MCF 10A (cell line): ENCODE results near the gene ADAMTS16. TPM values are rescaled to one million over a fixed set of nuclear protein-coding genes. Genes with fewer than 3 reads are reported as not detected.
A peak's percentile ranks its signal among the peaks of the same experiment; 100 is the strongest.

Source experiments
- BruUV-seq: library from RNA; stranded (reverse); fragments of 400-500 nt; replicated peaks from 2 replicates; lab custom pipeline; 2021; lab: Mats Ljungman, UMichigan
- CTCF ChIA-PET: fragments of 300-600 bp; sonication (Branson Sonifier 250); formaldehyde crosslinking; extraction: SDS; loops from one replicate; lab custom pipeline; 2021; ENCODE audit warnings: antibody characterized with exemption, inconsistent platforms; lab: Yijun Ruan, JAX
- POLR2A ChIA-PET: fragments of 300-600, 350-650 bp; sonication (Branson Sonifier 250); formaldehyde crosslinking; extraction: SDS; loops from one replicate; lab custom pipeline; 2020; ENCODE audit warnings: antibody characterized with exemption, inconsistent platforms; lab: Yijun Ruan, JAX
- DNase-seq: peaks from one replicate; pipeline ENCODE4 v3.0.0-alpha.2; 2018; ENCODE audit not compliant: unreplicated experiment
- H3K27ac Mint-ChIP-seq: one replicate; pipeline ENCODE4 v1.8.0; 2022; ENCODE audit warnings: mild to moderate bottlenecking, low read depth, mixed read lengths; ENCODE audit not compliant: unreplicated experiment
- H3K27me3 Mint-ChIP-seq: one replicate; pipeline ENCODE4 v1.8.0; 2022; ENCODE audit warnings: mixed read lengths; ENCODE audit not compliant: insufficient read depth, unreplicated experiment
- H3K36me3 Mint-ChIP-seq: one replicate; pipeline ENCODE4 v1.8.0; 2022; ENCODE audit warnings: mild to moderate bottlenecking, moderate library complexity, mixed read lengths; ENCODE audit not compliant: insufficient read depth, unreplicated experiment
- H3K4me1 Mint-ChIP-seq: one replicate; pipeline ENCODE4 v1.8.0; 2022; ENCODE audit warnings: mixed read lengths; ENCODE audit not compliant: insufficient read depth, unreplicated experiment
- H3K4me3 Mint-ChIP-seq: one replicate; pipeline ENCODE4 v1.8.0; 2022; ENCODE audit warnings: mild to moderate bottlenecking, moderate library complexity, mixed read lengths; ENCODE audit not compliant: unreplicated experiment
- H3K9me3 Mint-ChIP-seq: one replicate; pipeline ENCODE4 v1.8.0; 2022; ENCODE audit warnings: mixed read lengths; ENCODE audit not compliant: unreplicated experiment
- intact Hi-C: fragments of 100-400 bp; cut with micrococcal nuclease; formaldehyde crosslinking; loops from 2 replicates; pipeline ENCODE4 v1.14.1; 2022
- total RNA-seq: library from RNA; stranded (reverse); gene quantifications from 2 replicates; pipeline ENCODE4 v1.2.3, GENCODE V29; 2022
- TF ChIP-seq, protein P1 (sequence below): fragments of 200-600 bp; IDR thresholded peaks from one replicate; pipeline ENCODE4 v1.8.0; 2022; ENCODE audit warnings: antibody characterized with exemption, mild to moderate bottlenecking; ENCODE audit not compliant: unreplicated experiment

The ADAMTS16 gene
- total RNA-seq, 1 experiment from 2014 or later, result not detected

DNA sequence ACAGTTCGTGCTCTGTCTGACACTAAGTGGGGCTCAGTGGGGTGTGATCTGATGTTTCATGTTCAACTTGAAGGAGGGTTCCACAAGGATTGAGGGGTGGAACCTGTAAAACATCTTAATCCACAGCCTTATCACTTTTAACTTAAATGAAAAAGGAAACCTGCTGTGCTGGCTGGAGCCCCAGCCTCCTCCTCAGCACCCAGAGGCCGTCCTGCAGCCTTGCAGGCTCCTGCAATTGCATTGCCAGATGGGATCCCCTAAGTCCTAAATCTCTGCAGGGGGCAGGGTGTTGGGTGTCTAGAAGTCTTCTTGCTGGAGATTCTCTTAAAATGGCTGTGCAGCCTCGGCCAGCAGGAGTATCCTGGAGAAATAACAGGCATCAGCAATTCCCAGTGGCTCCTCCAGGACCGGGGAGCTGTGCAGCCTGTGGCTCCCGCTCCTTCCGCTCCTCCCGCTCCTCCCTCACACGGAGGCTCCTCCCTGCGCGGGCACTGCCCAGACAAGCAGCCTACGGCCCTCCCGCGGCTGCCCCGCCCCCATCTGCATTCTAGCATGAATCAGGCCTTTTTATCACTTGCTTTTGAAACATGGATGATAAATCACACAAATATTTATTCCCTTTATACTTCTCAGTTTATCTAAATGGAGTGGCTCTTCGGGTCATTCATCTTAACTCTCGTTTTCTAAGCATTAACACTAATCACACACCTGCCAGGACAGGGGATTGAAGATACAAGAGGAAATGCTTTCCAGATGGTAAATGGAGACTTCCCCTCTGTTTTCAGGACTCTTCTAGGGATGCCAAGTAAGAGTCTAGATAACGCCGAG lies 131.0 kb downstream of the ADAMTS16 start:
- POLR2A ChIA-PET, result no interaction called here
- BruUV-seq, result no TSS peak
- Mint-ChIP-seq H3K27me3 (no peaks in the 10 kb centered on the region), H3K36me3 (no peaks in the 10 kb centered on the region), H3K4me1 (peaks cover 10% of the 10 kb centered on the region), H3K9me3 (no peaks in the 10 kb centered on the region), H3K4me3 (peak overlapping the region; percentile 36), H3K27ac (no peak overlapping the region)
- TF ChIP-seq, protein P1, sequence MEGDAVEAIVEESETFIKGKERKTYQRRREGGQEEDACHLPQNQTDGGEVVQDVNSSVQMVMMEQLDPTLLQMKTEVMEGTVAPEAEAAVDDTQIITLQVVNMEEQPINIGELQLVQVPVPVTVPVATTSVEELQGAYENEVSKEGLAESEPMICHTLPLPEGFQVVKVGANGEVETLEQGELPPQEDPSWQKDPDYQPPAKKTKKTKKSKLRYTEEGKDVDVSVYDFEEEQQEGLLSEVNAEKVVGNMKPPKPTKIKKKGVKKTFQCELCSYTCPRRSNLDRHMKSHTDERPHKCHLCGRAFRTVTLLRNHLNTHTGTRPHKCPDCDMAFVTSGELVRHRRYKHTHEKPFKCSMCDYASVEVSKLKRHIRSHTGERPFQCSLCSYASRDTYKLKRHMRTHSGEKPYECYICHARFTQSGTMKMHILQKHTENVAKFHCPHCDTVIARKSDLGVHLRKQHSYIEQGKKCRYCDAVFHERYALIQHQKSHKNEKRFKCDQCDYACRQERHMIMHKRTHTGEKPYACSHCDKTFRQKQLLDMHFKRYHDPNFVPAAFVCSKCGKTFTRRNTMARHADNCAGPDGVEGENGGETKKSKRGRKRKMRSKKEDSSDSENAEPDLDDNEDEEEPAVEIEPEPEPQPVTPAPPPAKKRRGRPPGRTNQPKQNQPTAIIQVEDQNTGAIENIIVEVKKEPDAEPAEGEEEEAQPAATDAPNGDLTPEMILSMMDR, result no peak
- intact Hi-C loops, result loop anchor here (5.0 kb wide), 1 partner anchor 71 kb away; no protein-coding TSS in a partner anchor
- CTCF ChIA-PET, result interaction anchor here (0.6 to 0.7 kb wide), 3 partner anchors 110 to 160 kb away, joined by 3 to 4 read pairs (median 3); no protein-coding TSS in a partner anchor
- DNase-seq, result peak; percentile 88

DNA sequence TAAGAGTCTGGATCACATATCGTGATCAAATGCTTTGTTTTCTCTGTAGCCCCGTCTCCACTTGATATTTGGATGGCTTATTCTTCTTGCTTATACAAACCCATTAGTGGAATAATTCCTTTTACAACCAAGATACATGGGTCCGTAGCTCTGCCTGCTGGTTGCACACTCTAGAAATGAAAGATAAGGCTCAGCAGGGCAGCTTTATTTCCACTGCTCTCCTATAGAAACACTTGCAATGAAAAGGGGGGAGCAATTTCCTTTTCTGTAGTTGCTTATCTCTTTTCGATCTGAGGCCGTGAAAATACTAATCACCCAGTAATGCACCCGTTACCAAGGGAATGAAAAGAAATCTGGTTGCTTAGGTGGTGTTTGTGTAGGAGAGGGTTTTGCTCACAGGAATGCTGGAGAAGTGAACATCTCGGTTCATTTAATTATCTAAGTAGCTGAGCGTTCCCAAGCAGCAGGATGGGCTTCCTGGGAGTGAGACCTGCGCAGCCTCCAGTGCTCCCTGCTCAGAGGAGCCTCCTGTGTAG lies 131.7 kb downstream of the ADAMTS16 start:
- no peaks in the 10 kb centered on the region for H3K36me3 Mint-ChIP-seq
- H3K9me3 Mint-ChIP-seq, result no peaks in the 10 kb centered on the region
- H3K4me3 Mint-ChIP-seq, result peak overlapping the region; percentile 36
- H3K27ac Mint-ChIP-seq, result no peak overlapping the region
- POLR2A ChIA-PET, result interaction anchor here (0.6 kb wide), 1 partner anchor 12 kb away, joined by 3 read pairs; no protein-coding TSS in a partner anchor
- no peaks in the 10 kb centered on the region for H3K27me3 Mint-ChIP-seq
- TF ChIP-seq, protein P1, result no peak
- no TSS peak for BruUV-seq
- H3K4me1 Mint-ChIP-seq, result peaks cover 10% of the 10 kb centered on the region
- CTCF ChIA-PET, result no interaction called here
- no peak for DNase-seq
- intact Hi-C loops, result loop anchor here (5.0 kb wide), 1 partner anchor 70 kb away; no protein-coding TSS in a partner anchor

DNA sequence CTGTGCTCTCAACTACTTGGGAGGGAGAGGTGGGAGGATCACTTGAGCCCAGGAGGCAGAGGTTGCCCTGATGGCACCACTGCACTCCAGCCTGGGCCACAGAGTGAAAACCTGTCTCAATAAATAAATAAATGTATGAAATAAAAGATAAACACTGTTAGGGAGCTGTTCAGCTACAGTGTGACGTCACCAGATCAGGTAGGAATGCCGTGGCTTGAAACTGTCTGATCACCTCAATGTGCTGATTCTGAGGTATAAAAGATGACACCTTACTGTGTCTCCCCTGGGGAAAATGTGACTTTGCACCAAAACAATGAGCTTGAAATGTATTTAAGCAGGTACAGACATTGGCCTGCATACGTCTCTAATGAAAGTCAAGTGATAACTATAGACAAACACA lies 133.3 kb downstream of the ADAMTS16 start:
- TF ChIP-seq, protein P1, result no peak
- H3K4me1 Mint-ChIP-seq, result peaks cover 10% of the 10 kb centered on the region
- DNase-seq, result no peak
- H3K27ac Mint-ChIP-seq, result no peak overlapping the region
- no peaks in the 10 kb centered on the region for H3K36me3 Mint-ChIP-seq
- ChIA-PET CTCF (no interaction called here), POLR2A (no interaction called here)
- no peaks in the 10 kb centered on the region for H3K27me3 Mint-ChIP-seq
- no peaks in the 10 kb centered on the region for H3K9me3 Mint-ChIP-seq
- no peak overlapping the region for H3K4me3 Mint-ChIP-seq
- intact Hi-C loops, result loop anchor here (5.0 kb wide), 1 partner anchor 69 kb away; no protein-coding TSS in a partner anchor
- no TSS peak for BruUV-seq

DNA sequence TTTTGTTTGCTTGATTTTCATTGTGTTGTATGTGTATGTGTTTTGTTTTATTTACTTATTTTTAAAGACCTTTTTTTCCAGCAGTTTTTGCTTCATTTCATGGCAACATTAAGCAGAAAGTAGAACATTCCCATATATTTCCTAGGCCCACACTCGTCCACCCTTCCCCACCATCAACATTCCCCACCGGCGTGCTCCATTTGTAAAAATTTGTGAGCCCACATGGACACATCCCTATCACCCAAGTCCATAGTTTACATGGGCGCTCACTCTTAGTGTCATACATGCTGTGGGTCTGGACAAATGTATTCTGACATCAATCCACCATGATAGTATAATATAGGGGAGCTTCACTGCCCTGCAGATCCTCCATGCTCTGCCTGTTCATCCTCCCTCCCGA lies 133.8 kb downstream of the ADAMTS16 start:
- Mint-ChIP-seq H3K4me3 (no peak overlapping the region), H3K27me3 (no peaks in the 10 kb centered on the region), H3K4me1 (peaks cover 10% of the 10 kb centered on the region), H3K36me3 (no peaks in the 10 kb centered on the region), H3K27ac (no peak overlapping the region), H3K9me3 (no peaks in the 10 kb centered on the region)
- intact Hi-C loops, result loop anchor here (5.0 kb wide), 1 partner anchor 68 kb away; no protein-coding TSS in a partner anchor
- ChIA-PET POLR2A (no interaction called here), CTCF (interaction anchor here (0.7 kb wide), 1 partner anchor 395 kb away, joined by 3 read pairs; no protein-coding TSS in a partner anchor)
- BruUV-seq, result no TSS peak
- TF ChIP-seq, protein P1, result no peak
- no peak for DNase-seq
